CD14-positive monocyte (primary cell): ENCODE measurements around the gene ZNF544. TPM values are rescaled to one million over a fixed set of nuclear protein-coding genes. Genes with fewer than 3 reads are reported as not detected.

Experiments used
- DNase-seq, 3 donors: peaks; one replicate each; pipeline ENCODE4 v3.0.0-alpha.2; 2011 to 2022
- H2AFZ ChIP-seq: 2 replicates; pipeline ENCODE4 v1.6.0; 2012; ENCODE audit warnings: mild to moderate bottlenecking, low read depth, low read length, inconsistent platforms; ENCODE audit not compliant: insufficient read depth, poor library complexity, severe bottlenecking
- H3K27ac ChIP-seq, 2 donors: 1 replicate in 1 of 2; 2 replicates in 1 of 2; pipeline ENCODE4 v1.5.1; 2012 to 2013; ENCODE audit warnings: low read length in 2 of 2, control low read depth in 1 of 2, inconsistent platforms in 1 of 2, low read depth in 1 of 2, mild to moderate bottlenecking in 1 of 2
- H3K27me3 ChIP-seq, 2 donors: one replicate each; pipeline versions ENCODE4 v1.6.0 to v1.6.1; 2011 to 2013; ENCODE audit warnings: low read length in 2 of 2; ENCODE audit not compliant: control insufficient read depth in 2 of 2, insufficient read depth in 2 of 2
- H3K36me3 ChIP-seq, 2 donors: replicated peaks in 1 of 2; 1 replicate in 1 of 2; 2 replicates in 1 of 2; pipeline versions ENCODE4 v1.5.1 to v1.6.1; 2012 to 2013; ENCODE audit warnings: low read length in 2 of 2, control low read depth in 1 of 2, inconsistent platforms in 1 of 2, mild to moderate bottlenecking in 1 of 2; ENCODE audit not compliant: insufficient read depth in 2 of 2, control insufficient read depth in 1 of 2
- H3K4me1 ChIP-seq, 2 donors: 1 replicate in 1 of 2; 2 replicates in 1 of 2; pipeline versions ENCODE4 v1.5.1 to v1.6.1; 2012 to 2013; ENCODE audit warnings: low read length in 2 of 2, control low read depth in 1 of 2, inconsistent platforms in 1 of 2, mild to moderate bottlenecking in 1 of 2, moderate library complexity in 1 of 2; ENCODE audit not compliant: insufficient read depth in 2 of 2, control insufficient read depth in 1 of 2
- H3K4me2 ChIP-seq: replicated peaks from 2 replicates; pipeline ENCODE3; 2012; ENCODE audit warnings: low read length, moderate library complexity, mild to moderate bottlenecking; ENCODE audit not compliant: poor library complexity, severe bottlenecking; ENCODE audit errors: extremely low read depth
- H3K4me3 ChIP-seq, 3 experiments: fragments of 200-600 bp in 1 of 3; sonication (generic) in 1 of 3; replicated peaks in 1 of 3; 1 replicate in 2 of 3; 2 replicates in 1 of 3; pipeline ENCODE4 v1.5.1; 2011 to 2013; ENCODE audit warnings: low read length in 3 of 3, mild to moderate bottlenecking in 3 of 3, control low read depth in 2 of 3, low read depth in 2 of 3, inconsistent platforms in 1 of 3, moderate library complexity in 1 of 3
- H3K79me2 ChIP-seq: 2 replicates; pipeline ENCODE4 v1.6.0; 2012; ENCODE audit warnings: mild to moderate bottlenecking, control low read depth, inconsistent platforms, low read length, moderate library complexity; ENCODE audit not compliant: insufficient read depth
- H3K9ac ChIP-seq: 2 replicates; pipeline ENCODE4 v1.6.0; 2017; ENCODE audit warnings: low read length, mild to moderate bottlenecking; ENCODE audit not compliant: insufficient read depth, poor library complexity, severe bottlenecking
- H3K9me3 ChIP-seq, 2 donors: replicated peaks in 1 of 2; 1 replicate in 1 of 2; 2 replicates in 1 of 2; pipeline versions ENCODE4 v1.5.1 to v1.6.1; 2012 to 2013; ENCODE audit warnings: low read length in 2 of 2, control low read depth in 1 of 2; ENCODE audit not compliant: control insufficient read depth in 1 of 2, insufficient read depth in 1 of 2
- H4K20me1 ChIP-seq: 2 replicates; pipeline ENCODE4 v1.6.0; 2012; ENCODE audit warnings: mild to moderate bottlenecking, low read length, control low read depth, moderate library complexity; ENCODE audit not compliant: insufficient read depth
- H3K27ac Mint-ChIP-seq, 7 donors: one replicate each; pipeline ENCODE4 v1.8.0; 2020; ENCODE audit warnings: mild to moderate bottlenecking in 7 of 7, mixed read lengths in 7 of 7, moderate library complexity in 6 of 7, inconsistent platforms in 2 of 7
- H3K27me3 Mint-ChIP-seq, 3 donors: one replicate each; pipeline ENCODE4 v1.8.0; 2021 to 2022; ENCODE audit warnings: low read depth in 3 of 3, mild to moderate bottlenecking in 3 of 3, mixed read lengths in 3 of 3, moderate library complexity in 3 of 3, inconsistent platforms in 1 of 3
- H3K36me3 Mint-ChIP-seq, 2 donors: one replicate each; pipeline ENCODE4 v1.8.0; 2020; ENCODE audit warnings: mixed read lengths in 2 of 2, inconsistent platforms in 1 of 2, mild to moderate bottlenecking in 1 of 2
- H3K4me1 Mint-ChIP-seq: one replicate; pipeline ENCODE4 v1.8.0; 2020; ENCODE audit warnings: mild to moderate bottlenecking, mixed read lengths
- H3K4me3 Mint-ChIP-seq, 2 donors: one replicate each; pipeline ENCODE4 v1.8.0; 2020; ENCODE audit warnings: mild to moderate bottlenecking in 2 of 2, mixed read lengths in 2 of 2, moderate library complexity in 1 of 2
- H3K9me3 Mint-ChIP-seq, 7 donors: one replicate each; pipeline ENCODE4 v1.8.0; 2020 to 2022; ENCODE audit warnings: mixed read lengths in 7 of 7, mild to moderate bottlenecking in 6 of 7, moderate library complexity in 6 of 7, inconsistent platforms in 2 of 7
- WGBS: methylation state at CpG from one replicate; pipeline ENCODE4 v1.1.5; 2013; ENCODE audit warnings: missing lambda C conversion rate; ENCODE audit not compliant: insufficient coverage; 5-methylcytosine and 5-hydroxymethylcytosine counted together
- intact Hi-C, 2 donors: fragments of 100-400 bp; cut with micrococcal nuclease; formaldehyde crosslinking; loops; one replicate each; pipeline versions ENCODE4 v1.15.0 to v1.15.1; 2023
- polyA plus RNA-seq, 3 donors: library from polyadenylated mRNA; depleted of rRNA in 1 of 3; unstranded in 2 of 3; stranded (reverse) in 1 of 3; fragments of 300-500 nt in 2 of 3; fragments of >200 nt in 1 of 3; fragmentation: Illumina TruSeq in 2 of 3; gene quantifications; 1 replicate in 2 of 3; 2 replicates in 1 of 3; pipeline ENCODE4 v1.2.3, GENCODE V29; 2012 to 2021
- TF ChIP-seq, protein P1 (sequence below): fragments of 200-600 bp; IDR thresholded peaks from one replicate; pipeline ENCODE4 v1.8.0; 2022; ENCODE audit warnings: antibody characterized with exemption, mild to moderate bottlenecking

Gene ZNF544
- polyA plus RNA-seq, 3 donors = 1.5 to 7.9 (median 2.2) TPM

DNA sequence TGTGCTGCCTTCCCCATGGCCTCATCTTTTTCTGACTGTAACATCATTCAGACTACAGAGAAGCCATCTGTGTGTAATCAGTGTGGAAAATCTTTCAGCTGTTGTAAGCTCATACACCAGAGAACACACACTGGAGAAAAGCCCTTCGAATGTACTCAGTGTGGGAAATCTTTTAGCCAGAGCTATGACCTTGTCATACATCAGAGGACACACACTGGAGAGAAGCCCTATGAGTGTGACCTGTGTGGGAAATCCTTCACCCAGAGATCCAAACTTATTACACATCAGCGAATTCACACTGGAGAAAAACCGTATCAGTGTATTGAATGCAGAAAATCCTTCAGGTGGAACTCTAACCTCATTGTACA is 32.9 kb downstream of the ZNF544 start:
- no CpG with 5 or more reads among the region's 3 CpGs for whole genome bisulfite sequencing
- H3K27me3 Mint-ChIP-seq = peaks cover 0 to 3% (median 0%) of the 10 kb centered on the region in 3 donors
- Histone ChIP-seq H3K27ac (no peak overlapping the region), H3K9me3 (peaks cover 97 to 99% of the 10 kb centered on the region in 2 donors), H3K36me3 (peaks cover 0 to 78% of the 10 kb centered on the region in 2 donors), H3K4me3 (peak overlapping the region in 1 of 3 experiments; percentile 57), H2AFZ (no peak overlapping the region), H3K4me2 (no peak overlapping the region), H4K20me1 (no peaks in the 10 kb centered on the region), H3K4me1 (no peaks in the 10 kb centered on the region), H3K9ac (no peak overlapping the region), H3K79me2 (no peaks in the 10 kb centered on the region), H3K27me3 (no peaks in the 10 kb centered on the region)
- intact Hi-C loops = no loop called here
- no peak overlapping the region for H3K27ac Mint-ChIP-seq
- H3K36me3 Mint-ChIP-seq = peaks cover 38 to 51% of the 10 kb centered on the region in 2 donors
- peaks cover 56 to 100% (median 98%) of the 10 kb centered on the region in 7 donors for H3K9me3 Mint-ChIP-seq
- TF ChIP-seq, protein P1, sequence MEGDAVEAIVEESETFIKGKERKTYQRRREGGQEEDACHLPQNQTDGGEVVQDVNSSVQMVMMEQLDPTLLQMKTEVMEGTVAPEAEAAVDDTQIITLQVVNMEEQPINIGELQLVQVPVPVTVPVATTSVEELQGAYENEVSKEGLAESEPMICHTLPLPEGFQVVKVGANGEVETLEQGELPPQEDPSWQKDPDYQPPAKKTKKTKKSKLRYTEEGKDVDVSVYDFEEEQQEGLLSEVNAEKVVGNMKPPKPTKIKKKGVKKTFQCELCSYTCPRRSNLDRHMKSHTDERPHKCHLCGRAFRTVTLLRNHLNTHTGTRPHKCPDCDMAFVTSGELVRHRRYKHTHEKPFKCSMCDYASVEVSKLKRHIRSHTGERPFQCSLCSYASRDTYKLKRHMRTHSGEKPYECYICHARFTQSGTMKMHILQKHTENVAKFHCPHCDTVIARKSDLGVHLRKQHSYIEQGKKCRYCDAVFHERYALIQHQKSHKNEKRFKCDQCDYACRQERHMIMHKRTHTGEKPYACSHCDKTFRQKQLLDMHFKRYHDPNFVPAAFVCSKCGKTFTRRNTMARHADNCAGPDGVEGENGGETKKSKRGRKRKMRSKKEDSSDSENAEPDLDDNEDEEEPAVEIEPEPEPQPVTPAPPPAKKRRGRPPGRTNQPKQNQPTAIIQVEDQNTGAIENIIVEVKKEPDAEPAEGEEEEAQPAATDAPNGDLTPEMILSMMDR = no peak
- no peak for DNase-seq
- no peak overlapping the region for H3K4me3 Mint-ChIP-seq
- H3K4me1 Mint-ChIP-seq = no peaks in the 10 kb centered on the region

DNA sequence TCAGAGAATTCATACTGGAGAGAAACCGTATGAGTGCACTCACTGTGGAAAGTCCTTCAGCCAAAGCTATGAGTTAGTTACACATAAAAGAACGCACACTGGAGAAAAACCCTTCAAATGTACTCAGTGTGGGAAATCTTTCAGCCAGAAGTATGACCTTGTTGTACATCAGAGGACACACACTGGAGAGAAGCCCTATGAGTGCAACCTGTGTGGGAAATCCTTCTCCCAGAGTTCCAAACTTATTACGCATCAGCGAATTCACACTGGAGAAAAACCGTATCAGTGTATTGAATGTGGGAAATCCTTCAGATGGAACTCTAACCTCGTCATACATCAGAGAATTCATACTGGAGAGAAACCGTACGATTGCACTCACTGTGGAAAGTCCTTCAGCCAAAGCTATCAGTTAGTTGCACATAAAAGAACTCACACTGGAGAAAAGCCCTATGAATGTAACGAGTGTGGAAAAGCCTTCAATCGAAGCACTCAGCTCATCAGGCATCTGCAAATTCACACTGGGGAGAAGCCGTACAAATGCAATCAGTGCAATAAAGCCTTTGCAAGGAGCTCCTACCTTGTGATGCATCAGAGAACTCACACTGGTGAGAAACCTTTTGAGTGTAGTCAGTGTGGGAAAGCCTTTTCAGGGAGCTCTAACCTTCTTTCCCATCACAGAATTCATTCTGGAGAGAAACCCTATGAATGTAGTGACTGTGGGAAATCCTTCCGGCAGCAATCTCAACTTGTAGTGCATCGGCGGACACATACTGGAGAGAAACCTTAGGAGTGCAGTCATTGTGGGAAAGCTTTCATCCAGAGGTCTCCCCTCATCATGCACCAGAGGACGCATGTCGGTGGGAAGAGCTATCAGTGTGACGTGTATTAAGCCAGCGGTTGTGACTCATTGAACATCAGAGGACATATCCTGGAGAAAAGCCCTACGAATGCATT is 33.5 kb downstream of the ZNF544 start:
- DNase-seq = no peak
- no peaks in the 10 kb centered on the region for H3K4me1 Mint-ChIP-seq
- peaks cover 0 to 3% (median 0%) of the 10 kb centered on the region in 3 donors for H3K27me3 Mint-ChIP-seq
- no peak overlapping the region for H3K4me3 Mint-ChIP-seq
- Histone ChIP-seq H3K27ac (no peak overlapping the region), H2AFZ (no peak overlapping the region), H3K36me3 (peaks cover 0 to 72% of the 10 kb centered on the region in 2 donors), H3K27me3 (no peaks in the 10 kb centered on the region), H3K4me2 (no peak overlapping the region), H4K20me1 (no peaks in the 10 kb centered on the region), H3K4me3 (peak overlapping the region in 1 of 3 experiments; percentile 57), H3K79me2 (no peaks in the 10 kb centered on the region), H3K4me1 (no peaks in the 10 kb centered on the region), H3K9ac (no peak overlapping the region), H3K9me3 (peaks cover 98 to 99% of the 10 kb centered on the region in 2 donors)
- no peak overlapping the region for H3K27ac Mint-ChIP-seq
- peaks cover 52 to 100% (median 98%) of the 10 kb centered on the region in 7 donors for H3K9me3 Mint-ChIP-seq
- whole genome bisulfite sequencing = 100% methylated on average over 6 of the region's 19 CpGs
- TF ChIP-seq, protein P1 = no peak
- H3K36me3 Mint-ChIP-seq = peaks cover 37 to 47% of the 10 kb centered on the region in 2 donors
- intact Hi-C loops = no loop called here
